ENCODE measurements around the gene S1PR1.

- TF ChIP-seq POLR2AphosphoS5 (IDR thresholded peaks at IDR 0.05; ENCODE audit: borderline replicate concordance, low read depth, low read length) (no peak), FOXP2 (optimal IDR thresholded peaks at IDR 0.05; ENCODE audit: control extremely low read depth, extremely low read length, insufficient read depth) (no peak)
These were observed 51.7 kb downstream of the S1PR1 start for GRCh38 chr1:101288491-101288944.

Data from SK-N-MC (cell line).